ENCODE measurements around the gene ARHGAP10. TPM values are rescaled to one million over a fixed set of nuclear protein-coding genes. Genes with fewer than 3 reads are reported as not detected.

ARHGAP10 gene
- total RNA-seq, 2 donors from 2014 or later = 23.9 to 28.7 TPM

DNA sequence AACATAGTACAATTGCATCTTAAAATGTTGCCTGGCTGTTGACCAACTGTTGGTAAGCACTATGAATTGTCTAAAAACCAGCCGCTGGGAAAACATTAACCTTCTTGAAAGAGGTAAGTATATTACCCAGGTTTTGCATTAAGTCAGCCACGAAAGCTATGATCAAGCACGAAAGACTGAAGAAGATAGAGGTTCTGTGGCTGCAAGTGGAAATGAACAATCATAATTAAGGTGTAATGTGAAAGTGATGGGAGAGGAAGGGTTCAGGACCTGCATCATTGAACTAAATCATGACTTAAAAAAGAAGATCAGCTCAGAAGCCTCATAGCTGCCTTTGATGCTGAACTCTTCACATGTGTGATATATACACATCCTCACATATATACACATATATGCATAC lies 369.3 kb downstream of the ARHGAP10 start:
- H3K4me1 ChIP-seq = no peaks in the 10 kb centered on the region
- H3K4me3 ChIP-seq = no peak overlapping the region
- 71 to 93% methylated on average over 3 of the region's 3 CpGs for WGBS, 2 donors
- no peaks in the 10 kb centered on the region for H3K27me3 ChIP-seq
- no peak for ATAC-seq
- intact Hi-C loops (cut with DNase I) = no loop called here
- no peaks in the 10 kb centered on the region for H3K36me3 ChIP-seq (replicated peaks in 1 of 2; ENCODE audit: insufficient read depth in 1 of 2, low read depth in 2 of 2)
- DNase-seq = no peak
- no peak overlapping the region for H3K27ac ChIP-seq
- no peaks in the 10 kb centered on the region for H3K9me3 ChIP-seq
- TF ChIP-seq, protein P1, sequence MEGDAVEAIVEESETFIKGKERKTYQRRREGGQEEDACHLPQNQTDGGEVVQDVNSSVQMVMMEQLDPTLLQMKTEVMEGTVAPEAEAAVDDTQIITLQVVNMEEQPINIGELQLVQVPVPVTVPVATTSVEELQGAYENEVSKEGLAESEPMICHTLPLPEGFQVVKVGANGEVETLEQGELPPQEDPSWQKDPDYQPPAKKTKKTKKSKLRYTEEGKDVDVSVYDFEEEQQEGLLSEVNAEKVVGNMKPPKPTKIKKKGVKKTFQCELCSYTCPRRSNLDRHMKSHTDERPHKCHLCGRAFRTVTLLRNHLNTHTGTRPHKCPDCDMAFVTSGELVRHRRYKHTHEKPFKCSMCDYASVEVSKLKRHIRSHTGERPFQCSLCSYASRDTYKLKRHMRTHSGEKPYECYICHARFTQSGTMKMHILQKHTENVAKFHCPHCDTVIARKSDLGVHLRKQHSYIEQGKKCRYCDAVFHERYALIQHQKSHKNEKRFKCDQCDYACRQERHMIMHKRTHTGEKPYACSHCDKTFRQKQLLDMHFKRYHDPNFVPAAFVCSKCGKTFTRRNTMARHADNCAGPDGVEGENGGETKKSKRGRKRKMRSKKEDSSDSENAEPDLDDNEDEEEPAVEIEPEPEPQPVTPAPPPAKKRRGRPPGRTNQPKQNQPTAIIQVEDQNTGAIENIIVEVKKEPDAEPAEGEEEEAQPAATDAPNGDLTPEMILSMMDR (IDR thresholded peaks at IDR 0.05) = no peak
- TF ChIP-seq POLR2A (IDR thresholded peaks at IDR 0.05) = no peak

DNA sequence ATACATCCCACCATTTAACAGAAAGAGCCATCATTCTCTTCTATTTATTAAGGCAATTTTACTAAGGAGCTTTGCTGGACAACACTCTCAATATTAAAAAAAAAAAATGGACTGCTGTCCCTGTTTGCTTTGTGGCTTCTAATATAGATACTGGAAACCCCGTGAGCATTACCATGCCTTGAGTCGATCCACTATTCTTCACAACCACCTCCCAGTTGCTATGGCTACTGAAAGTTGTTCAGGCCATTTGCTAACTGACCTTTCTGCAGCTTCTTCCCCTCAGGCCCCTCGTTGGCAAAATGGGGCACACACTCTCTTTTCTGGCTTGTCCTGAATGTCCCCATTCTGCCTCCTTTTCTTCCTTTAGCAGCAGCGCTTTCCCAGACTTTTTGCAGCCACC lies 369.9 kb downstream of the ARHGAP10 start:
- Histone ChIP-seq H3K4me1 (no peaks in the 10 kb centered on the region), H3K36me3 (replicated peaks in 1 of 2; ENCODE audit: insufficient read depth in 1 of 2, low read depth in 2 of 2) (no peaks in the 10 kb centered on the region), H3K27me3 (no peaks in the 10 kb centered on the region), H3K4me3 (no peak overlapping the region), H3K9me3 (peaks cover 0 to 4% (median 0%) of the 10 kb centered on the region in 3 donors), H3K27ac (no peak overlapping the region)
- intact Hi-C loops (cut with DNase I) = no loop called here
- ATAC-seq (no peak), DNase-seq (no peak)
- 67 to 82% methylated on average over 4 of the region's 4 CpGs for WGBS, 2 donors
- TF ChIP-seq, protein P1 (IDR thresholded peaks at IDR 0.05) = no peak
- no peak for TF ChIP-seq POLR2A (IDR thresholded peaks at IDR 0.05)

DNA sequence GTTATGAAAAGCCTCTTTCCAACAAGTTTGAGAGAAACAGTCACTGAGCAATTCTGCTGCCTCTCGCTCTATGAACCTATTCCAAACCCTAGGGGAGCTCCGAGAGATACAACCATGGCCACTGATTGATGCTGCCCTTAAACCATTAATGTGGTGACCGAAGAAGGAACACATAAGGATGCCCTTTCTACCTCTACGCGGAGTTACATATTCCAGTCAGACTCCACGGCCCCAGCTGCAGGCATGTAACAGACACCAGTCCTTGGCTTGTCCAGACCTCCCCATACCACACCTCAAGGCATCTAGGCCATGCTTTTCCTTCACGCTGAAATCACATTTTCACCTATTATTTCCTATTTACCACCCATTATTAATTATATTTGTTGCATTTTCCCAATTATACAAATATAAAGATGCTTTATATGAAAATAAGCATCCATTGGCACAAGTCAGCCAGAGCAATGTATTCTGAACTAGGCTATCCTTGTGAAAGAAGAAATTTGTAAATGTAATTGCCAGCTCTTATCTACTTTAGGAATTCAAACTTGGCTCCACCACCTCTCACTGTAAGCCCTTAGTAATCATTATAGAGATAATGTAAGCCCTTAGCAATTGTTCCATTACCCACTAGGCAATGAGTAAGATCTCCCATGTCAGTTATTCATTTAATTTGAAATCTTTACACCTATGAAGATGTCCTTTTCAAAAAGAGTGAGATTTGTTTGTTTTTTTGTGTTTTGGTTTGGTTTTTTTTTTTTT lies 371.9 kb downstream of the ARHGAP10 start:
- 86 to 91% methylated on average over 7 of the region's 7 CpGs for WGBS, 2 donors
- Histone ChIP-seq H3K4me1 (no peaks in the 10 kb centered on the region), H3K4me3 (no peak overlapping the region), H3K27me3 (no peaks in the 10 kb centered on the region), H3K36me3 (replicated peaks in 1 of 2; ENCODE audit: insufficient read depth in 1 of 2, low read depth in 2 of 2) (no peaks in the 10 kb centered on the region), H3K27ac (no peak overlapping the region), H3K9me3 (peaks cover 0 to 5% (median 0%) of the 10 kb centered on the region in 3 donors)
- DNase-seq = no peak
- ATAC-seq = no peak
- TF ChIP-seq POLR2A (IDR thresholded peaks at IDR 0.05) = no peak
- TF ChIP-seq, protein P1 (IDR thresholded peaks at IDR 0.05) = no peak
- intact Hi-C loops (cut with DNase I) = no loop called here

DNA sequence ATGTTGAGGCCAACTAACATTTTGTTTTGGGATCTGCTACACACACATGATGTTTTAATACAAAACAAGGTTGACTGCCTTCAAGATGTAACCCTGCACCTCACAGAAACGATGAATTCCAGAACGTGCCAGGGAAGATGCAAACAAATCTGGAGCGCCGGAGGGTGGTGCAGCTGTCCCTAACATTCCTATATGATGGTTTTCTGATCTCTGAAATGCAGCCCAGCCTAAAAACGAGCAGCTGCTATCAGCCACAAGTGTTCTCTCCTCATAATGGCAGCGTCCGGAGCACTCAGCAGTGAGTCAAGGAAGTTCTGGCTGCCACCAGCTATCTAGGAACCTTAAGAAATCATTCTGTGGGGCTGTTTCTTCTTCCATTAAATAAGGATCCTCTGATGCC lies 376.9 kb downstream of the ARHGAP10 start:
- Histone ChIP-seq H3K4me3 (no peak overlapping the region), H3K27me3 (no peaks in the 10 kb centered on the region), H3K27ac (no peak overlapping the region), H3K36me3 (replicated peaks in 1 of 2; ENCODE audit: insufficient read depth in 1 of 2, low read depth in 2 of 2) (peaks cover 0 to 2% of the 10 kb centered on the region in 2 donors), H3K4me1 (no peaks in the 10 kb centered on the region), H3K9me3 (peaks cover 0 to 5% (median 0%) of the 10 kb centered on the region in 3 donors)
- intact Hi-C loops (cut with DNase I) = no loop called here
- 89 to 98% methylated on average over 7 of the region's 7 CpGs for WGBS, 2 donors
- TF ChIP-seq, protein P1 (IDR thresholded peaks at IDR 0.05) = no peak
- TF ChIP-seq POLR2A (IDR thresholded peaks at IDR 0.05) = no peak
- DNase-seq (no peak), ATAC-seq (no peak)

DNA sequence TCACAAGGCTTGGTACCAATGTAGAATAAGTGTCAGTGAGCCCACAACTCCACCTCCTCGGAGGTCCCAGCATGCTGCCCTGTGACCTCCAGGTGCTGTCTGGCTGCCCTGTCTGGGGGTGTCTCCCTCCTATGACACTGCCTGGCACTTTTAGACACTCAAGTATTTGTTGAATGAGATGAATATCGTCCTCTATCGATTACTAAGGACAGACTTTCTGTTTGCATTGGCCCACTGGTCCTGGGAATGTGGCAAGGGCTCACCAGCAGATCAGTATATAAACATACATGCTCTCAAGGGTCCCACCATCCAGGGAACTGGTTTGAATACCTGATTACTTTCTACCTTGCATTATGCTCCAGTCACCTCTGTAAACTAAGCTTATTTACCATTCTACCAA lies 377.3 kb downstream of the ARHGAP10 start:
- intact Hi-C loops (cut with DNase I) = no loop called here
- ATAC-seq (no peak), DNase-seq (no peak)
- H3K4me1 ChIP-seq = no peaks in the 10 kb centered on the region
- H3K27me3 ChIP-seq = no peaks in the 10 kb centered on the region
- WGBS, 2 donors = 56 to 63% methylated on average over 3 of the region's 3 CpGs
- H3K4me3 ChIP-seq = no peak overlapping the region
- peaks cover 0 to 5% (median 0%) of the 10 kb centered on the region in 3 donors for H3K9me3 ChIP-seq
- H3K36me3 ChIP-seq (replicated peaks in 1 of 2; ENCODE audit: insufficient read depth in 1 of 2, low read depth in 2 of 2) = peaks cover 0 to 5% of the 10 kb centered on the region in 2 donors
- H3K27ac ChIP-seq = no peak overlapping the region
- no peak for TF ChIP-seq POLR2A (IDR thresholded peaks at IDR 0.05)
